Effector CD8-positive, alpha-beta T cell (primary cell): ENCODE data around the gene APOA4.
A peak's percentile ranks its signal among the peaks of the same experiment; 100 is the strongest.
"Not testable (repeated sequence)": the region's sequence is repeated elsewhere in the genome, so short reads cannot be mapped to it uniquely, and the experiment has no call there.

ENCODE experiments used
- DNase-seq: peaks from one replicate; lab custom pipeline; 2025; lab: John Stamatoyannopoulos, UW

APOA4 gene

GRCh38 chr11:116801662-116802061 lies 21.4 kb downstream of the APOA4 start:
- not testable (repeated sequence) for DNase-seq

- DNase-seq, result no peak
Observed at GRCh38 chr11:116800610-116801009, 22.5 kb downstream of the APOA4 start.

GRCh38 chr11:116798368-116798767 lies 24.7 kb downstream of the APOA4 start:
- no peak for DNase-seq

- no peak for DNase-seq
Observed at GRCh38 chr11:116797816-116798215, 25.3 kb downstream of the APOA4 start.

GRCh38 chr11:116796548-116796947 lies 26.6 kb downstream of the APOA4 start:
- DNase-seq, result no peak

GRCh38 chr11:116794851-116795250 lies 28.3 kb downstream of the APOA4 start:
- DNase-seq, result no peak

GRCh38 chr11:116793772-116794097 lies 29.4 kb downstream of the APOA4 start:
- no peak for DNase-seq

GRCh38 chr11:116792869-116793771 lies 30.0 kb downstream of the APOA4 start:
- no peak for DNase-seq

- no peak for DNase-seq
Observed at GRCh38 chr11:116792144-116792868, 30.8 kb downstream of the APOA4 start.

- no peak for DNase-seq
Observed at GRCh38 chr11:116791813-116792143, 31.3 kb downstream of the APOA4 start, which contains the start of gene APOA5. TSS of gene APOA5 (minus strand) at chr11:116791879. CDS start at chr11:116791860, 19 bp downstream.

GRCh38 chr11:116791002-116791812 lies 31.9 kb downstream of the APOA4 start:
- peak; percentile 61 for DNase-seq

- no peak for DNase-seq
Observed at GRCh38 chr11:116790167-116791001, 32.7 kb downstream of the APOA4 start.

- DNase-seq, result no peak
Observed at GRCh38 chr11:116788975-116789374, 34.1 kb downstream of the APOA4 start.

GRCh38 chr11:116788534-116788933 lies 34.6 kb downstream of the APOA4 start:
- DNase-seq, result no peak

- DNase-seq, result peak; percentile 70
Observed at GRCh38 chr11:116787786-116788486, 35.2 kb downstream of the APOA4 start, which contains the start of gene ZPR1. TSS of gene ZPR1 (minus strand) at chr11:116788023. CDS start at chr11:116787990, 33 bp downstream.

- DNase-seq, result no peak
Observed at GRCh38 chr11:116787436-116787785, 35.7 kb downstream of the APOA4 start.

GRCh38 chr11:116786966-116787365 lies 36.1 kb downstream of the APOA4 start:
- DNase-seq, result no peak

- DNase-seq, result no peak
Observed at GRCh38 chr11:116786326-116786725, 36.8 kb downstream of the APOA4 start.

GRCh38 chr11:116782728-116783127 lies 40.4 kb downstream of the APOA4 start:
- no peak for DNase-seq

GRCh38 chr11:116778556-116778955 lies 44.5 kb downstream of the APOA4 start:
- DNase-seq, result no peak

GRCh38 chr11:116777056-116777455 lies 46.0 kb downstream of the APOA4 start:
- no peak for DNase-seq
